Right kidney (tissue), 1 donor: ENCODE measurements around the gene PLA2G4F.

Source experiments
- DNase-seq: peaks from one replicate; pipeline ENCODE4 v3.0.0-alpha.2; 2016

PLA2G4F gene

GRCh38 chr15:42147431-42147735 lies 9.1 kb downstream of the PLA2G4F start:
- no peak for DNase-seq

GRCh38 chr15:42146551-42147430 lies 9.6 kb downstream of the PLA2G4F start:
- DNase-seq: peak; percentile 20

- DNase-seq: no peak
Measured at GRCh38 chr15:42145546-42146455, 10.6 kb downstream of the PLA2G4F start.

GRCh38 chr15:42144841-42145375 lies 11.5 kb downstream of the PLA2G4F start:
- DNase-seq: no peak

GRCh38 chr15:42143866-42144625 lies 12.4 kb downstream of the PLA2G4F start:
- no peak for DNase-seq

- DNase-seq: no peak
Measured at GRCh38 chr15:42143356-42143755, 13.1 kb downstream of the PLA2G4F start.

GRCh38 chr15:42141795-42142667 lies 14.4 kb downstream of the PLA2G4F start:
- DNase-seq: no peak

GRCh38 chr15:42141246-42141645 lies 15.2 kb downstream of the PLA2G4F start:
- DNase-seq: no peak

- DNase-seq: no peak
Measured at GRCh38 chr15:42140383-42141070, 15.9 kb downstream of the PLA2G4F start.

- no peak for DNase-seq
Measured at GRCh38 chr15:42139596-42139995, 16.8 kb downstream of the PLA2G4F start.

- DNase-seq: no peak
Measured at GRCh38 chr15:42138968-42139386, 17.5 kb downstream of the PLA2G4F start.

GRCh38 chr15:42138411-42138810 lies 18.0 kb downstream of the PLA2G4F start:
- DNase-seq: no peak

GRCh38 chr15:42137461-42138261 lies 18.8 kb downstream of the PLA2G4F start:
- no peak for DNase-seq

GRCh38 chr15:42136513-42136912 lies 19.9 kb downstream of the PLA2G4F start:
- no peak for DNase-seq

GRCh38 chr15:42135351-42135750 lies 21.1 kb downstream of the PLA2G4F start:
- no peak for DNase-seq

- no peak for DNase-seq
Measured at GRCh38 chr15:42134617-42135245, 21.7 kb downstream of the PLA2G4F start.

- no peak for DNase-seq
Measured at GRCh38 chr15:42133886-42134502, 22.4 kb downstream of the PLA2G4F start.

- no peak for DNase-seq
Measured at GRCh38 chr15:42133356-42133755, 23.1 kb downstream of the PLA2G4F start.
